Left kidney (tissue), 2 donors: ENCODE results near the gene ACAP3. TPM values are rescaled to one million over a fixed set of nuclear protein-coding genes. Genes with fewer than 3 reads are reported as not detected.

Source experiments
- DNase-seq: peaks from one replicate; pipeline ENCODE4 v3.0.0-alpha.2; 2013
- polyA plus RNA-seq: library from polyadenylated mRNA; unstranded; fragments of 120-200 nt; gene quantifications from one replicate; pipeline ENCODE4 v1.2.1, GENCODE V29; 2013; ENCODE audit not compliant: insufficient read length

Gene ACAP3
- polyA plus RNA-seq, 1 donor, result 25.2 TPM

- no peak for DNase-seq
Observed at GRCh38 chr1:1345860-1346500, 38.2 kb upstream of the ACAP3 start.

GRCh38 chr1:1345384-1345783 is 37.7 kb upstream of the ACAP3 start:
- no peak for DNase-seq

GRCh38 chr1:1344655-1345361 is 37.1 kb upstream of the ACAP3 start:
- DNase-seq, result no peak

GRCh38 chr1:1343811-1344421 is 36.2 kb upstream of the ACAP3 start:
- DNase-seq, result no peak

GRCh38 chr1:1342584-1343115 is 34.9 kb upstream of the ACAP3 start:
- DNase-seq, result no peak

GRCh38 chr1:1342061-1342562 is 34.4 kb upstream of the ACAP3 start:
- DNase-seq, result no peak

GRCh38 chr1:1341549-1342021 is 33.9 kb upstream of the ACAP3 start:
- no peak for DNase-seq

- DNase-seq, result no peak
Observed at GRCh38 chr1:1340791-1341548, 33.2 kb upstream of the ACAP3 start.

- no peak for DNase-seq
Observed at GRCh38 chr1:1340185-1340584, 32.5 kb upstream of the ACAP3 start.

- no peak for DNase-seq
Observed at GRCh38 chr1:1338278-1338677, 30.5 kb upstream of the ACAP3 start.

GRCh38 chr1:1337793-1338147 is 30.0 kb upstream of the ACAP3 start:
- DNase-seq, result no peak

GRCh38 chr1:1336931-1337792 is 29.4 kb upstream of the ACAP3 start:
- DNase-seq, result no peak

GRCh38 chr1:1336446-1336845 is 28.7 kb upstream of the ACAP3 start:
- no peak for DNase-seq

- no peak for DNase-seq
Observed at GRCh38 chr1:1335792-1336248, 28.1 kb upstream of the ACAP3 start.

GRCh38 chr1:1335283-1335682 is 27.6 kb upstream of the ACAP3 start:
- DNase-seq, result no peak

- no peak for DNase-seq
Observed at GRCh38 chr1:1334835-1335234, 27.1 kb upstream of the ACAP3 start.

- no peak for DNase-seq
Observed at GRCh38 chr1:1333551-1334241, 26.0 kb upstream of the ACAP3 start.

GRCh38 chr1:1332774-1333480 is 25.2 kb upstream of the ACAP3 start:
- DNase-seq, result no peak

- no peak for DNase-seq
Observed at GRCh38 chr1:1332031-1332755, 24.5 kb upstream of the ACAP3 start.
